Measurements from ENCODE around the gene IWS1.

The IWS1 gene

DNA sequence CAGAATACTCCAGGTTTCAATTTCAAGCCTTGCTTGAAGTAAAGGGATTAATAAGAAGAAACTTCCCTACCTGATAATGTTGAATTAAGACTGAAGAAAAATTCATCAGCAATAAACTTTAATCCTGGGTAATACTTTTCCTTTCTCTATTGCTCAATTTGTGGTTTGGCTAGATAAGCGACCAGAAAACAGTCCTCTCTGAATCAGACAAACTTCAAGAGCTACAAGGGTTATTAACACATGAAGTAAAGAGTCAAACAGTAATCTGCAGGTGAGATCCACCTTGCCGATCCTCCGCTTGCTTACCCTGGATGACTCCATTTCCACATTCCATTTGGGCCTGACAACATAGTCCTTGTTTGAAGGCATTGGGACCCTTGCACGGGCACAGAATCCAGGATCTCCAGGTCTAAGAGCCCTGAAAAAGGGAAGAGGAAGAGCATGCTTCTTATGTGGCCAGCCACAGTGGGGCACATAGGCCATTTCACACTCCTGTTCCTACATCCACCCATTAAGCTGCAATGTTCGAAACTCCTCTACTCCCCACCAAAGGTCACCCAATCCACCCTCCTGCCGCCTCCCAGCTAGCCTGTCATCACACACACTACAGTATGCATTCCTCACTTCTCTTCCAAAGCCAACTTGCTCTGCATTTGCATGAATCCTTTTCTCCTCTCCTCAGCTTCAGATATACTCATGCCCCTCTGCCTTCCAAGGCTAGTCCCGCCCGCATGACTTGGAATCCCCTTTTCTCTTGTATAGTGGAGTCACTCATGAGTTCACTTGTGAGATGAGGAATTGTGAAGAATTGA is 39.8 kb downstream of the IWS1 start:
- no peak for DNase-seq

DNA sequence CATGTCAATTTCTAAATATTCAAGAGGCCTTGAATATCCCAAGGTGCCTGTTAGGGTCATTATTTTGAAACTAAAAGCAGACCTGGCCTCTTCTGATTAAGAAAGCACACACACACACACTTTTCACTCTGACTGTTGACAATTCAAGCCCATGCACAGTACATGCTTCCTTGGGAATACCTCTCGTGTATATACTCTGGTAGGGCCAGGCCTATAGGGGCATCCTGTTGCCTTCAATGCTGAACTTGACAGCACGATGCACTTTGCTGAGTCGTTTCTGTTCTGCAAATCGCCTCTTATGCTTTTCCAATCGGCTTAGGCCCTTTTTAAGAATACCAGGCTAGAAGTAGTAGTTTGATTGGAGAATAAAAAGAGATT is 40.6 kb downstream of the IWS1 start:
- DNase-seq = no peak

DNA sequence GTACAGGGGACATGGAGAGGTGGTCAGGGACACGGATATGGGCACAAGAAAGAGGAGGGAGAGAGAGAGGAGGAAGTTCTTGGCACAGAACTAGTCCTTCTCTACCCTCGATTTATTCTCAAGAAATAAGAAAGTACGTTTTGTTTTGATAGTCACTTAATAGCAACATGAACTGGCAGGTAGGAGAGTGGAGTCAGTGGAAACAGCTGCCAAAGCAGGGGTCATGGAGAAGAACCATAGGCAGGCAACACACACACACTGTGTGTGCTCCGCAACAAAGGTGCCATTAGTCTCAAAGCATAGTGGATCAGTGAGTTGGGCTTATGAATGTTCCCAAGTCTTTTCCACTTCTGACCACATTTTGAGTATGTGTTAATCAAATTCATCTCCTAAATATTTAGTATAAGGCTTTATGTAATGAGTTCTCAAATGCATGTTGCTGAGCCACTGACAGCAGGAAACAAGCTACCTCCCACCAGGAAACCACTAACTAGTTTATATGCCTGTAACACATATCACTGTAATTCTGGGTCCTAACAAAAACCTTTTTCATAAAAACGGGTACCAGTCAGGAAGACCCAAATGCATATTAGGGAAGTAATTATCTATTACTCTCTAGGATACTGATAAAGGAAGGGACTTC is 41.1 kb downstream of the IWS1 start:
- DNase-seq = no peak

DNA sequence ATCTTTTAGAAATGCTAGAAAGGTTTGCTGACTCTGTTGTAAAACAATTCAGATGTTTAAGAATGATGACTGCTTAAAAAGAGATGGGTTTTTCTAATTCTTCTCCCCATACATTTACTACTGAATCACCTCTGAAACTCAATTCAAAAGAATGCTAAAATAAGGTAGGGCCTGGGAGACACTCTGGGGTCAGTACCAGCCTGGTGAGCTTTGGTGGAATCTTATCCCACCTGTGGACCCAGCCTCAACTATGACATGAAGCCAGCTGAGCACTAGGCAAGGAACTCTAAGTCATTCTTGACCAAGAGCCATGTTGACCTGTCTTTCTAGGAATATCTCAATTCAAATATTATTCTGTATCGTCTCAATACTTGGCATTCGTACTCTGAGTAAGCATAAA is 44.3 kb downstream of the IWS1 start:
- DNase-seq = no peak

DNA sequence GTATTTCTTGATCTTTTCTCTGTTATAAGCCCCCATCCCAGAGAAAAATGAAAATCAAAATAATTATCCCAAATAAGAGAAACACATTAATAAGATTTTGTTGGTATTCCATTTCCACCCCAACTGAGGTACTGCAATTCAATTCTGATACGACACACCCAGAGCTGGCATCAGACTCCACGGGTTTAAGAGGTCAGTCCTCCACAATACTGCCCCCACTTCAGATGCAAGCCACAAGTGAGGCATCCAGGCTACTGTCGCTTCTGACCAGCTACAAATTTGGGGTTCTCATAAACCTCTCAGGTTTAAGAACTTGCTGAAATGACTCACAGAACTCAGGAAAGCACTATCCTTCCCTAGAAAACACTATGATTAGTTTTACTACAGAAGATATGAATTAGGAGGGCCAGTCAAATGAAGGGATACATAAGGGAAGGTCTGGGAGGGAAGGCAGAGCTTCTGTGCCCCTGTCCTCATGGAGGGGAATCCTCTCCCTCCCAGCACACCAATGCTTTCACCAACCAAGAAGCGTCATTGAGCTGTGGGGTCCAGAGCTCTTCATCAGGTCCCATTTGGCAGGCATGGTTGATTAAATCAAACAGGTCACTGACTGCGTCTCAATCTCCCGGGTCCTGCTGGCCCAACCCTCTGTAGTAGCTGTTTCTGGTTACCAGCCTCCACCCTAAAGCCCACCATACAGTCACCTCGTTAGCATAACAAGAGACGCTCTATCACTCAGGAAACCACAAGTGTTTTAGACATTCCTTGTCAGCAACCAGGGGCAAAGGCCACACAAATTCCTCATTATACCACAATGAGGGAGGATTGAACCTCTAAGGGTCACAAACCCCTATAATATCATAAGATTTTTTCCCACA is 46.2 kb downstream of the IWS1 start:
- no peak for DNase-seq

DNA sequence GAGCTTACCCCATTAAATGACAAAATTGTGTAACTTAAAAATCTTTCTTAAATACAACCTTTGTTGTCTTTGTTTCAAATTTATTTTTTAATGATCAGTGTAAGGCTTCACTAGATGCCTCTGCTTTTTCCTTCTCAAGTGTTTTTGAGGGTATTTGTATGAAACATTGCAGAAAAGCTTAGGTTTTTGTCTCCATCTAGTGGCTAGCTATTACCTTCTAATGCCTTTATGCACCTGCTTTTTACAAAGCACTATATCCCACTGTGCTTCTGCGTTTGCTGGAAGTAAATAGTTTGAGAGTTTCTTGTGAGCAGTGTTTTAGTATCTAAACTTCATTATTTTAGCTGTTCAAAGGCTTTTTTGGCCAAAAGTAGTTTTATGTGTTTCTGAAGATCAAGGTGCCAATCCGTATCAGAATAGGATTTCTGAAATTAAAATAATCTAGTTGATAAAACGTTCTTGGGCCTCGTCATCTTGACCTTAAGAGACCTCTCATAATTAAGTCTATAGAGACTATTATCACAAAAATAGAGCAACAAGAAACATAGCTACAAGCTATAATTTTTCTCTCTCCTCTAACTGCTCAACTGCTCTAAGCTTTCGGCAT is 47.0 kb downstream of the IWS1 start:
- DNase-seq = peak; percentile 40

DNA sequence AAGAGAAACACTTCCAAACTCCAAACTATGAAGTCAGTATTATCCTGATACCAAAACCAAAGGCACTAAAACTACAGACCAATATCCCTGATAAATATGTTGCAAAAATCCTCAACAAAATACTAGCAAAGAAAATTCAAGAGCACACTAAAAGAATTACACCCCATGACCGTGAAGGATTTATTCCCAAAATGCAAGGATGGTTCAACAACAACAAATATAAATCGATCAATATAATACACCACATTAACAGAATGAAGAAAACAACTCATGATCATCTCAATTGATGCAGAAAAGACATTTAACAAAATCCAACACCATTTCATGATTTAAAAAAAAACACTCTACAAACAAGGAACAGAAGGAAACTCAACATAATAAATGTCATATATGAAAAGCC is 50.5 kb downstream of the IWS1 start:
- DNase-seq = no peak

DNA sequence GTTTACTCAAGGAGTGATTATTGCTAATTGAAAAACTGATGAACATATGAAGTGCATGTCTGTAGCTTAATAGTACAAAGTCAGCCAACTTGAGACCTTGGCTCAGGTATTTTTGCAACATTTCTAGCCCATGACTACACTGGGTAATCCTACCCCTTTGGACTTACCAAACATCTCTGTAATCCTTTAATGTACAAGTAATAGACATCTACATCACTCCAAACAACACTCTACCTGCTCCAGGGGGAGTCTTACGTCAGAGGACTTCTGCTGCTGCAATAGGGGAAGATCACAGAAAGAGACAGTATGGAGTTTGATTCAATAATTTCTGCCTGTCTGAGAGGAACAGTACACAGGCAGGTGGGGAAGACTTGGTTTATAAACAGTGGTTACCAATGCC is 54.0 kb downstream of the IWS1 start:
- DNase-seq = no peak

DNA sequence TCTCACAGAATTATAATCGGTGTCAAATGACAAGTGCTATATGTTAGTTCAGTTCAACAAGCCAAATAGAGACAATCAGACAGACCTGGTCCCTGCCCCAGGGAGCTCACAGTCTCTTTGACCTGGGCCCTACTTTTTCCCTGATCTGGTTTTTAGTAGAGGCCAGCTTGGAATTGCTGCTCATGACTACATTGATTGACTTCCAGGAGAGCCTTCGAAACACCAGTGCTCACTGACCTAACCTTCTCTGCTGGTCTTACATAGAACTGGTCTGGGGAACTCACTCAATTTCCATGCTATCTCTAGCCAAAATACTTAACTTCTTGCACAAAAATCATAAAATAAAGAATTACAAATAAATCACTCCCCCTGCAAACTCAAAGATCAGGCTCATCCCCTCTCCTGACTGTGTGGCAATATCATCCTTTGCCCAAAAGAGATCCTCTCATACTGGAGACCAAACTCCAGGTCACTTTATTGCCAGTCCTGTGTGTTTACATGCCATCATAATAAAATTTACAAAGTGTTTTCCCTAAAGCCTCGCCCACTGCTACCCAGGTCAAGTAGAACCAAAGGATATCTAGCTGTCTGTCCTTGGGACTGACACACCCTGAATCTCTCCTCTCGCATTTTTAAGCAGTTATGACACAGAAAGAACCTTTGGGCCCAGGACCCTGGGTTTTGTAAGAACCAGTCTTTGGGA is 54.9 kb downstream of the IWS1 start:
- no peak for DNase-seq

DNA sequence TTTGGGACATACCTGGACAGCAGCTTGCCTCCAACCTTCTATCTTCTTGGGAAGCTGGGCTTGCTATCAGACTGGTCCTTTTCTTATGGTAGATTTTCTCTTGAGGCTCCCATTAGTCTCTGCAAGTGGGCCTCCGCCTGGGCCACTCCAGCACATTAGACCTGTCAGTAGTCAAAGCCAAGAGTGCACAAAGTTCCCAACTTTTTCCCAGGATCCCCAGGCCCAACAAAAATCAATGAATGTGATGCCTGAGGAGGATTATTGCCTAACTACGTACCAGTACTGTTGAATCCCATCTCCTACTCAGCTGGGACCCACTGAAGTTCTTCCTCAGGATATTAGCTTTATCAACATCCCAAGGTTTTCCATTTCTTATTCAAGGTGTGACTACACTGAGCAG is 56.3 kb downstream of the IWS1 start:
- no peak for DNase-seq

DNA sequence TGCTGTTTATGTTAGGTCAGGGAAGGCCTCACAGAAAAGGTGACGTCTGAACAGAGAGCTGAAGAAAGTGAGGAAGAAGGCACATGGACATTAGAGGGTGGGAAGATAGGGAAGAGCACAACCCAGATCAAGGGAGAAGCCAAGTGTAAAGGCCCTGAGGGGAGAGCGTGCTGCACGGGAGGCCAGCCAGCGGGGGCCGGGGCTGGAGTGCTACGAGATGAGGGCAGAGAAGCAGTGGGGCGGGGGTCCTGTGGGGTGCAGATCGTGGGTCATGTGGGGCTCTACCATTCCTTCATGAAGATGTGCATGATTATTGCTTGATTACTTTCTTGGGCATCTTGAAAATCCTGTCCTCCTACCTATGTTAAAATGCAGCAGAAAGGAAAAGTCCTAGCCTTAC is 57.2 kb downstream of the IWS1 start:
- no peak for DNase-seq

DNA sequence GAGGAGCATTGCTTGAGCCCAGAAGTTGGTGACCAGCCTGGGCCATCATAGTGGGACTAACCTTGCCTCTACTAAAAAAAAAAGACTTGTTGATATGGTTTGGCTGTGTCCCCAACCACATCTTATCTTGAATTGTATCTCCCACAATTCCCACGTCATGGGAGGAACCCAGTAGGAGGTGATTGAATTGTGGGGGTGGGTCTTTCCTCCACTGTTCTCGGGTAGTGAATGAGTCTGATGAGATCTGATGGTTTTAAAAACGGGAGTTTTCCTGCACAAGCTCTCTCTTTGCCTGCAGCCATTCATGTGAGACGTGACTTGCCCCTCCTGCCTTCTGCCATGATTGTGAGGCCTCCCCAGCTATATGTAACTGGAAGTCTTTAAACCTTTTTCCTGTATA is 61.0 kb downstream of the IWS1 start:
- DNase-seq = no peak

DNA sequence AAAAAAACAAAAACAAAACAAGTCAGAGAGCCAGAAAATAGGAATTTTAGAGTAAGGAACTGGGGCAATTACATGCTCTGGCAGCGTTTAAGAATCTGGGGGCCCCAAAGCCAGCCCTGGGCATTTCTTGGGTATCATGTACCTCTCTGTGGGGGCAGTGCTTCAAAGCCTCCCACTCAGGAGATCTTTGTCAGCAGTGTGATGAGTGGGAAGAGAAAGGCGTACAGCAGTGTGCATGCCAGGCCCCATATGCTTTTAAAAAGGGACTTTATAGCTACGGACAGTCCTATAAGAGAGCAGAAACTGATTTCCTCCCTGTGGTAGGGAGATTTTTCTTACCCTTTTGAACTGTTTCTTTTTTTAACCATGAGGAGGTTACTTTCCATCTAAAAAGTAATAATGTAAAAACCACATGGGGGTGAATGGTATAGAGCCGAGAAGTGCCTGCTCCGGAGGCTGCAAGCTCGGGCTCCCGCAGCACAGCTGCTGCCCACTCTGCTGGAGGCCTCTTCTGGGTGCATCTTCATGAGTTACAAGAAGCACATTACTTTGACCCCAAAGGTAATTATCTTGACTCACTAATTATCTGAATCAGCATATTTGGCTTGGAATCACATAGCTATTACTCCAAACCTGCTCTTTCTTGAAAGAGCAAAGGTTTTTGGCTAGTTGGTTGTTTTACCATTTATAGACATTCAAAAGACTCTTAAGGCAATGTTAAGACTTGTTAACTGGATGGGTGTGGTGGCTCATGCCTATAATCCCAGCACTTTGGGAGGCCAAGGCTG is 61.6 kb downstream of the IWS1 start:
- DNase-seq = no peak

DNA sequence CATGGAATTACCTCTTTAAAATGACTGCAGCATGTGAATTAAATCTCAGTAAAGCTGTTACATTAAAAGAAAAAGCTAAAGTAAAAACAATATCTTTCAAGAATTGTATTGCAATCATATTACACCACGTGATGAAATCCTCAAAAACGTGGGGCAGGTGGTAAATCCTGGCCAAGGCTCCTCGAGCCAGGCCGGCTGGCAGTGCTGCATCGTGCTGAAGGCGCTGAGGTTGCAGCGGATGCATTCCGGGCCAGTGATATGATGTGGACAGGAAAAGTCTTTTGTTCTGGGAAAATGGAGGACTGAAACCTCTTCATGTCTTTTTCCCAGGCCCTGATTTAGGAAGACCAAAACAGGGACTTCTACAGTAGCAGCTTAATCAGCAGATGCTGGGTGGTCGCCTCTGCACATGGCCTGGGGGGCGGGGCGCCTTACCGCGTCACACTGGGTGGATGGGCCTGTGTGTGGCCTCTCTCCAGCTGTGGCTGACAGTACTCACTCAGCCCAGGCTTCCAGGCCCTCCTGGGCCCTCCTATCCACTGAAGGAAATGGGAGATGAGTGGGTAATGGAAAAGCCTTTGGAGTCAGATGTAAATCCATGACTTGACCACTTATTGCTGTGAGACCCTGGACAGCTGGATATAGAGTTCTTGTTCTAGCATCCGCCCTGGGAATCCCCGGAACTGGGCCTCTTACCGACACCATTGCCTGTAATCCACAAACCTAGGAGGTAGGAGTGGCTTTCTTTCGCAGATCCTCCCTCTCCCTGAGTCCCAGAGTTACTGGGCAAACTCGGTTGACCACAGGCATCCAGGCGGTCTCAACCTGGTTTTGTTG is 62.9 kb downstream of the IWS1 start:
- no peak for DNase-seq

DNA sequence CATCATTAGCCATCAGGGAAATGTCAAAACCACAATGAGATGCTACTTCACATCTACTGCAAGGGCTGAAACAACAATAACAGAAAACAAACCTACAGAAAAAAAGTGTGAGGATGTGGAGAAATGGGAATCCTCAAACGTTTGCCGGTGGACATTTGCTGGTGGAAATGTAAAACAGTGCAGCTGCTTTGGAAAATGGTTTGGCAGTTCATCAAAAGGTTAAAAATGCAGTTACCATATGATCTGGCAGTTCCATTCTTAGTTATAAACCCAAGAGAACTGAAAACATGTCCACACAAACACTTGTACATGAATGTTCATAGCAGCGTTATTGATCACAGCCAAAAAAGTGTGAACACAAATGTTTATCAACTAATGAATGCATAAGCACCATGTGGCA is 63.8 kb downstream of the IWS1 start:
- no peak for DNase-seq

DNA sequence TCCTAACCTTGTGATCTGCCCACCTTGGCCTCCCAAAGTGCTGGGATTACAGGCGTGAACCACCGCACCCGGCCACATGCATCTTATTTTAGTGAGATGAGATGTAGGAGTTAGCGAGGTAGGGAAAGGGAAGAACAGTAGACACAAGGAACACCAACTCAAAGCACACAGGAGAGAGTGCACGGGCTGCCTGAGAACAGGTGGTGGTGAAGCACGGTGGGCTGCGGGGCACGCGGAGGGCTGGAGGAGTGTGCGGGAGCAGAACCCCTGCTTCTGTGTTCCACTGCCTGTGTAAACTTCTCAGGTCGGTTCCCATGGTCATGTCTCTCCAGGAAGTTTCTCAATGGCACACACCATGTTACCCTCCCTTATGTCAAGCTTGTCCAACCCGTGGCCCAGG is 69.3 kb downstream of the IWS1 start:
- DNase-seq = no peak

DNA sequence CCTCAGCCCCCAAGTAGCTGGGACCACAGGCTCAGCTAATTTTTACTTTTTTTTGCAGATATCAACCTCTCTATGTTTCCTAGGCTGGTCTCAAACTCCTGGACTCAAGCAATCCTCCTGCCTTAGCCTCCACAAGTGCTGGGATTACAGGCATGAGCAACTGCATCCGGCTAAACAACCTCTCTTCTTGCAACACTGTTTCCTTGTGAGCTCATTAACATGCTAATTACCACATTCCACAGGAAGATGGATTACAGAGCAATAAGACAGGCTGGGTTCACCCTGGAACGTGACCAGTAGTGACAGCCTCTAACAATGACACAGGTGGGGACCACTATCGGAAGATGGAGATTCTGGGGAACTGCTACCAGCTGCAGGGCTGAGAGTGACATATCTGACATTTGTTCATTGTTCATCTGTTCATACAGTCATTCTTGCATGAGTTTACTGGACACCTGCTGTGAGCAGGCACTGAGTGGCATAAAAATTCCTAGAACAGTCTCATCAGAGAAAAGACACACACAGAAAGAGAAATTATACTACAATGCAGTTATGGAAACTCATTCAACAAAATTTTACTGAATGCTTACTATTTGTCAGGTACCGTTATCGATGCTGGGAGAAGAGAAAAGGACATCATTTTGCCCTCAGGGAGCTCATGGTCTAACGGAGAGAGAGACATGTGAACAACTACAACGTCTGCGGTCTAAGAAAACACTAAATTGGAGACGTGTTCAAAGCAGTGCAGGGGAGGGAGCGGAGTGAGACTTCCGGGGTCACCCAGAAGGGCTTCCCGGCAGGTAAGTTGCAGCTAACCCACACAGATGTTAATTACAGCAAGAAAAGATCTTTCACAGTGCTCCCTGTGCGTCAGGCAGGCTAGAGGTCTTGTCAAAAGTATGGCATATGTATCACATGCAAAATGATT is 70.5 kb downstream of the IWS1 start:
- no peak for DNase-seq

DNA sequence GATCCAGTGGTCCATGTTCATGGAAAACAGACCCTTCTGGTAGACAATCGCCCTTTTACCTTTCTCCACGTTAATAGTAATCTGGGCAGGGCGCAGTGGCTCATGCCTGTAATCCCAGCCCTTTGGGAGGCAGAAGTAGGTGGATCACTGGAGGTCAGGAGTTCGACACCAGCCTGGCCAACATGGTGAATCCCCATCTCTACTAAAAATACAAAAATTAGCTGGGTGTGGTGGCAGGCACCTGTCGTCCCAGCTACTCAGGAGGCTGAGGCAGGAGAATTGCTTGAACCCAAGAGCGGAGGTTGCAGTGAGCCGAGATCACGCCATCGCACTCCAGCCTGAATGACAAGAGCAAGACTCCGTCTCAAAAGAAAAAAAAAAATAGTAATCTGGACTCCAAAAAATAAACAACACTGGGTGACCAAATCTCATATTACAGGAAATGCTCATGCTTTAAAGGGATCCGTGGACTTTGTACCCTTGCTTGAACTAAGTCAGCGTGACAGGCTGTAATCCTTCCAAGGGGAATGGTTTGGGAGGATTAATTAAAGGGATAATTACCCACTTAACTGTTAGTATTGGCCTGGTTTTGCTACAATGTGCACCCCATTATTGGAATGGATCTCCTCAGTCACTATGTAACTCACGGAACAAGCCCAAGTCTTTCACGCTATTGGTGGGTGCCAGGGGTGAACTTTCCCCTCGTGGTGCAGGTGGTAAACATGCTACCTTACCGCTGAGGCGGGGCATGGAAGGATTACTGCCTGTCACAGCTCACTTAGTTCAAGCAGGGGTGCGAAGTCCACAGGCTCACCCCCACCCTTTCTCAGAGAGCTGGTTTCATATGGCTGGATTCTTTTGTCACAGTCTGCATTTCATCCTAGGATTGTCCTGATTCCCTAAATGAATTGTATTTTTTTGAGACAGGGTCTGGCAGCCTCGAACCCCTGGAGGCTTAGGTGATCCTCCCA is 71.4 kb downstream of the IWS1 start:
- no peak for DNase-seq

Measured in NCI-H1092 treated with DMSO at 0.1 percent for 48 hours (cell line).